HG03159 (cell line): Measurements from ENCODE around the gene MAGEL2.
"Not testable (repeated sequence)": the region's sequence is repeated elsewhere in the genome, so short reads cannot be mapped to it uniquely, and the experiment has no call there.

ENCODE experiments used
- ATAC-seq: cut with Tn5 transposase; IDR thresholded peaks from one replicate; pipeline ENCODE4 v1.9.1; 2021; ENCODE audit warnings: mild to moderate bottlenecking, moderate library complexity; ENCODE audit not compliant: unreplicated experiment

MAGEL2 gene

GRCh38 chr15:23616536-23616935, 31.1 kb downstream of the MAGEL2 start:
- no peak for ATAC-seq

GRCh38 chr15:23606226-23606625, 41.4 kb downstream of the MAGEL2 start:
- no peak for ATAC-seq

- ATAC-seq: no peak
These were observed 45.5 kb downstream of the MAGEL2 start for GRCh38 chr15:23602124-23602523.

- ATAC-seq: no peak
These were observed 48.6 kb downstream of the MAGEL2 start for GRCh38 chr15:23599053-23599452.

GRCh38 chr15:23597278-23597677, 50.4 kb downstream of the MAGEL2 start:
- ATAC-seq: not testable (repeated sequence)

- no peak for ATAC-seq
These were observed 50.9 kb downstream of the MAGEL2 start for GRCh38 chr15:23596736-23597135.

GRCh38 chr15:23595368-23595767, 52.3 kb downstream of the MAGEL2 start:
- no peak for ATAC-seq

- ATAC-seq: no peak
These were observed 53.4 kb downstream of the MAGEL2 start for GRCh38 chr15:23594252-23594770.
